ENCODE results near the gene NSG1.

GRCh38 chr4:4384837-4385236, 2.1 kb upstream of the NSG1 start:
- TF ChIP-seq CTCF (IDR thresholded peaks at IDR 0.05) (no peak), EP300 (IDR thresholded peaks at IDR 0.05) (no peak), POLR2A (IDR thresholded peaks at IDR 0.05) (no peak), POLR2AphosphoS5 (IDR thresholded peaks at IDR 0.05) (no peak)

Data from upper lobe of left lung (tissue), 4 donors.